HepG2 (cell line): Measurements from ENCODE around the gene SPHK1. TPM values are rescaled to one million over a fixed set of nuclear protein-coding genes. Genes with fewer than 3 reads are reported as not detected.

Experiments
- FOXP1 ChIP-seq, 2 experiments: fragments of 450-650 bp in 1 of 2; IDR thresholded peaks; 2 replicates each; pipeline ENCODE4 v1.6.1; 2017 to 2018; ENCODE audit warnings: antibody characterized with exemption in 1 of 2
- MATR3 ChIP-seq: sonication (generic); formaldehyde crosslinking; IDR thresholded peaks from 2 replicates; pipeline ENCODE4 v1.4.0; 2020; ENCODE audit warnings: missing genetic modification reagents
- NFKBIZ ChIP-seq: IDR thresholded peaks from 2 replicates; pipeline ENCODE4 v1.6.1; 2018; ENCODE audit warnings: missing genetic modification reagents, missing compliant biosample characterization
- PAWR ChIP-seq: sonication (generic); formaldehyde crosslinking; IDR thresholded peaks from 2 replicates; pipeline ENCODE4 v1.4.0; 2020; ENCODE audit warnings: missing genetic modification reagents, mild to moderate bottlenecking, borderline replicate concordance
- POLR2G ChIP-seq: fragments of 200-400 bp; formaldehyde crosslinking; IDR thresholded peaks from 2 replicates; pipeline ENCODE4 v1.6.1; 2018; ENCODE audit warnings: mild to moderate bottlenecking, low read depth, low read length, moderate library complexity
- TMF1 ChIP-seq: sonication (generic); formaldehyde crosslinking; IDR thresholded peaks from 2 replicates; pipeline ENCODE4 v1.8.1; 2022; ENCODE audit warnings: low read depth, missing genetic modification reagents
- ZBTB7B ChIP-seq: sonication (generic); formaldehyde crosslinking; IDR thresholded peaks from 2 replicates; pipeline ENCODE4 v1.4.0; 2020; ENCODE audit warnings: missing genetic modification reagents
- ZNF251 ChIP-seq: sonication (generic); formaldehyde crosslinking; IDR thresholded peaks from 2 replicates; pipeline ENCODE4 v1.9.0; 2021; ENCODE audit warnings: mild to moderate bottlenecking, missing genetic modification reagents
- ZNF337 ChIP-seq: sonication (generic); formaldehyde crosslinking; IDR thresholded peaks from 2 replicates; pipeline ENCODE4 v1.5.1; 2020; ENCODE audit warnings: missing genetic modification reagents, low read depth, mild to moderate bottlenecking, borderline replicate concordance
- ZNF703 ChIP-seq: sonication (generic); formaldehyde crosslinking; IDR thresholded peaks from 2 replicates; pipeline ENCODE4 v1.5.1; 2020; ENCODE audit warnings: missing genetic modification reagents, mild to moderate bottlenecking, moderate library complexity, borderline replicate concordance
- polyA plus RNA-seq, 8 experiments: library from polyadenylated mRNA; depleted of rRNA in 3 of 8; stranded (reverse) in 7 of 8; unstranded in 1 of 8; fragments of >200 nt; fragmentation: Illumina TruSeq in 4 of 8; extraction: Trizol in 4 of 8; gene quantifications; 2 replicates each; pipeline versions ENCODE4 v1.2.1 to v1.2.3, GENCODE V29; 2011 to 2016; ENCODE audit warnings: low read depth in 4 of 8, missing spikeins in 1 of 8, mixed read lengths in 1 of 8; ENCODE audit not compliant: insufficient read depth in 1 of 8
- total RNA-seq, 5 experiments: library from RNA; depleted of rRNA; stranded (reverse); fragments of >200 nt; fragmentation: Illumina TruSeq; extraction: Trizol; gene quantifications; 2 replicates each; pipeline ENCODE4 v1.2.3, GENCODE V29; 2016; ENCODE audit warnings: low read depth in 1 of 5
- TF ChIP-seq, protein P1 (sequence below): sonication (generic); formaldehyde crosslinking; IDR thresholded peaks from 2 replicates; pipeline ENCODE4 v1.5.0; 2020; ENCODE audit warnings: mild to moderate bottlenecking, missing genetic modification reagents
- TF ChIP-seq, protein P2 (sequence below): sonication (generic); formaldehyde crosslinking; IDR thresholded peaks from 2 replicates; pipeline ENCODE4 v1.5.0; 2020; ENCODE audit warnings: mild to moderate bottlenecking, missing genetic modification reagents, borderline replicate concordance
- TF ChIP-seq, protein P3 (sequence below): sonication (generic); formaldehyde crosslinking; IDR thresholded peaks from 2 replicates; pipeline ENCODE4 v1.9.0; 2022; ENCODE audit warnings: missing genetic modification reagents, mild to moderate bottlenecking, borderline replicate concordance
- TF ChIP-seq, protein P4 (sequence below): IDR thresholded peaks from 2 replicates; pipeline ENCODE4 v1.6.1; 2016; ENCODE audit warnings: low read depth, borderline replicate concordance

The SPHK1 gene
- total and polyA plus RNA-seq, 2 of the 13 experiments (the other 11 are each of a cell fraction or from before 2014, with no cell fraction given), result 129 to 160 TPM

DNA sequence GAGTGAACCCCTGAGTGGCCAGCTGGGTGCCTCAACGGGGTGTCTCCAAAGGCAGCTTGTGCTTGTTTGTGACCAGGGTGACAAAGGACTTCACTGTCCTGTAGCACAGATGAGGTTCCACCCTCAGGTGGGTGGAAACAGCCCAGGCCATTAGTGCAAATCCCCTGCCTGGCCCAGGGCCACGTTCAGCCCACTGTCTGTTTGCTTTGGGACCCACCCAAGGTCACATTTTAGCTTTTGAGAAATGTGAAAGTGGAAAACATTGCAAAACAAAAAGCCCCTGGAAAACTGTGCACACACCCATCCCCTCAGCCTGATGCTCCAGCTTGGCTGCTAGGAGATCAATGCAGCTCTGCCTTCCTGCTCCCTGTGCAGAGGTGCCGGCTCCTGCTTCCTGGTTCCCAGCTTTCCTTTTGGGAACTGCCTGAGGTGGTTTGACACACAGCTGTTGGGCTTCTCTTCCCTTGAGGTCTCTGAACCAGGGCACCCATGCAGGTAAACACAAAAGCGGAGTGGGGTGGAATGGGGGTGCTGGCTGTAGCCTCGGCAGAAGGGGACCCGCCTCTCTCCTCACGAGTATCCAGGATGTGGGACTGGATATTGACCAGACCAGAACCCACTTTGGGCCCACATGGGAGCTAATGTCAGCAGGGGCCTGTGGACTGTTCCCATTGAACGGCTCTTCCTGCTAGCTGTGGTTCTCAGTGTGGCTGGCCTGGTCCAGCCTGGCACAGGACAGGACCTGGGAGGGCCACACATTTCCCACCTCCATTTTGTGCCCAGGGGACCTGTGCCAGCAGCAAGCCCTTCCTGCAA is 7.9 kb upstream of the SPHK1 start (continued):
- peak; percentile 57; the same call in 1 of the 2 replicates for TF ChIP-seq NFKBIZ (CRISPR knock-in tag)
- TF ChIP-seq ZBTB7B (CRISPR knock-in tag), result peak; percentile 100
- TF ChIP-seq ZNF337 (CRISPR knock-in tag), result no peak
- TF ChIP-seq PAWR (CRISPR knock-in tag), result no peak
- TF ChIP-seq, protein P1, sequence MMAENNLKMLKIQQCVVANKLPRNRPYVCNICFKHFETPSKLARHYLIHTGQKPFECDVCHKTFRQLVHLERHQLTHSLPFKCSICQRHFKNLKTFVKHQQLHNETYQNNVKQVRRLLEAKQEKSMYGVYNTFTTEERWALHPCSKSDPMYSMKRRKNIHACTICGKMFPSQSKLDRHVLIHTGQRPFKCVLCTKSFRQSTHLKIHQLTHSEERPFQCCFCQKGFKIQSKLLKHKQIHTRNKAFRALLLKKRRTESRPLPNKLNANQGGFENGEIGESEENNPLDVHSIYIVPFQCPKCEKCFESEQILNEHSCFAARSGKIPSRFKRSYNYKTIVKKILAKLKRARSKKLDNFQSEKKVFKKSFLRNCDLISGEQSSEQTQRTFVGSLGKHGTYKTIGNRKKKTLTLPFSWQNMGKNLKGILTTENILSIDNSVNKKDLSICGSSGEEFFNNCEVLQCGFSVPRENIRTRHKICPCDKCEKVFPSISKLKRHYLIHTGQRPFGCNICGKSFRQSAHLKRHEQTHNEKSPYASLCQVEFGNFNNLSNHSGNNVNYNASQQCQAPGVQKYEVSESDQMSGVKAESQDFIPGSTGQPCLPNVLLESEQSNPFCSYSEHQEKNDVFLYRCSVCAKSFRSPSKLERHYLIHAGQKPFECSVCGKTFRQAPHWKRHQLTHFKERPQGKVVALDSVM (CRISPR knock-in tag), result peak; percentile 93
- TF ChIP-seq, protein P2, sequence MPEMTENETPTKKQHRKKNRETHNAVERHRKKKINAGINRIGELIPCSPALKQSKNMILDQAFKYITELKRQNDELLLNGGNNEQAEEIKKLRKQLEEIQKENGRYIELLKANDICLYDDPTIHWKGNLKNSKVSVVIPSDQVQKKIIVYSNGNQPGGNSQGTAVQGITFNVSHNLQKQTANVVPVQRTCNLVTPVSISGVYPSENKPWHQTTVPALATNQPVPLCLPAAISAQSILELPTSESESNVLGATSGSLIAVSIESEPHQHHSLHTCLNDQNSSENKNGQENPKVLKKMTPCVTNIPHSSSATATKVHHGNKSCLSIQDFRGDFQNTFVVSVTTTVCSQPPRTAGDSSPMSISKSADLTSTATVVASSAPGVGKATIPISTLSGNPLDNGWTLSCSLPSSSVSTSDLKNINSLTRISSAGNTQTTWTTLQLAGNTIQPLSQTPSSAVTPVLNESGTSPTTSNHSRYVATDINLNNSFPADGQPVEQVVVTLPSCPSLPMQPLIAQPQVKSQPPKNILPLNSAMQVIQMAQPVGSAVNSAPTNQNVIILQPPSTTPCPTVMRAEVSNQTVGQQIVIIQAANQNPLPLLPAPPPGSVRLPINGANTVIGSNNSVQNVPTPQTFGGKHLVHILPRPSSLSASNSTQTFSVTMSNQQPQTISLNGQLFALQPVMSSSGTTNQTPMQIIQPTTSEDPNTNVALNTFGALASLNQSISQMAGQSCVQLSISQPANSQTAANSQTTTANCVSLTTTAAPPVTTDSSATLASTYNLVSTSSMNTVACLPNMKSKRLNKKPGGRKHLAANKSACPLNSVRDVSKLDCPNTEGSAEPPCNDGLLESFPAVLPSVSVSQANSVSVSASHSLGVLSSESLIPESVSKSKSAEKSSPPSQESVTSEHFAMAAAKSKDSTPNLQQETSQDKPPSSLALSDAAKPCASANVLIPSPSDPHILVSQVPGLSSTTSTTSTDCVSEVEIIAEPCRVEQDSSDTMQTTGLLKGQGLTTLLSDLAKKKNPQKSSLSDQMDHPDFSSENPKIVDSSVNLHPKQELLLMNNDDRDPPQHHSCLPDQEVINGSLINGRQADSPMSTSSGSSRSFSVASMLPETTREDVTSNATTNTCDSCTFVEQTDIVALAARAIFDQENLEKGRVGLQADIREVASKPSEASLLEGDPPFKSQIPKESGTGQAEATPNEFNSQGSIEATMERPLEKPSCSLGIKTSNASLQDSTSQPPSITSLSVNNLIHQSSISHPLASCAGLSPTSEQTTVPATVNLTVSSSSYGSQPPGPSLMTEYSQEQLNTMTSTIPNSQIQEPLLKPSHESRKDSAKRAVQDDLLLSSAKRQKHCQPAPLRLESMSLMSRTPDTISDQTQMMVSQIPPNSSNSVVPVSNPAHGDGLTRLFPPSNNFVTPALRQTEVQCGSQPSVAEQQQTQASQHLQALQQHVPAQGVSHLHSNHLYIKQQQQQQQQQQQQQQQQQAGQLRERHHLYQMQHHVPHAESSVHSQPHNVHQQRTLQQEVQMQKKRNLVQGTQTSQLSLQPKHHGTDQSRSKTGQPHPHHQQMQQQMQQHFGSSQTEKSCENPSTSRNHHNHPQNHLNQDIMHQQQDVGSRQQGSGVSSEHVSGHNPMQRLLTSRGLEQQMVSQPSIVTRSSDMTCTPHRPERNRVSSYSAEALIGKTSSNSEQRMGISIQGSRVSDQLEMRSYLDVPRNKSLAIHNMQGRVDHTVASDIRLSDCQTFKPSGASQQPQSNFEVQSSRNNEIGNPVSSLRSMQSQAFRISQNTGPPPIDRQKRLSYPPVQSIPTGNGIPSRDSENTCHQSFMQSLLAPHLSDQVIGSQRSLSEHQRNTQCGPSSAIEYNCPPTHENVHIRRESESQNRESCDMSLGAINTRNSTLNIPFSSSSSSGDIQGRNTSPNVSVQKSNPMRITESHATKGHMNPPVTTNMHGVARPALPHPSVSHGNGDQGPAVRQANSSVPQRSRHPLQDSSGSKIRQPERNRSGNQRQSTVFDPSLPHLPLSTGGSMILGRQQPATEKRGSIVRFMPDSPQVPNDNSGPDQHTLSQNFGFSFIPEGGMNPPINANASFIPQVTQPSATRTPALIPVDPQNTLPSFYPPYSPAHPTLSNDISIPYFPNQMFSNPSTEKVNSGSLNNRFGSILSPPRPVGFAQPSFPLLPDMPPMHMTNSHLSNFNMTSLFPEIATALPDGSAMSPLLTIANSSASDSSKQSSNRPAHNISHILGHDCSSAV (CRISPR knock-in tag), result 0 out of 2 replicates have a peak, but pooled peaks have one; percentile 44
- TF ChIP-seq, protein P3, sequence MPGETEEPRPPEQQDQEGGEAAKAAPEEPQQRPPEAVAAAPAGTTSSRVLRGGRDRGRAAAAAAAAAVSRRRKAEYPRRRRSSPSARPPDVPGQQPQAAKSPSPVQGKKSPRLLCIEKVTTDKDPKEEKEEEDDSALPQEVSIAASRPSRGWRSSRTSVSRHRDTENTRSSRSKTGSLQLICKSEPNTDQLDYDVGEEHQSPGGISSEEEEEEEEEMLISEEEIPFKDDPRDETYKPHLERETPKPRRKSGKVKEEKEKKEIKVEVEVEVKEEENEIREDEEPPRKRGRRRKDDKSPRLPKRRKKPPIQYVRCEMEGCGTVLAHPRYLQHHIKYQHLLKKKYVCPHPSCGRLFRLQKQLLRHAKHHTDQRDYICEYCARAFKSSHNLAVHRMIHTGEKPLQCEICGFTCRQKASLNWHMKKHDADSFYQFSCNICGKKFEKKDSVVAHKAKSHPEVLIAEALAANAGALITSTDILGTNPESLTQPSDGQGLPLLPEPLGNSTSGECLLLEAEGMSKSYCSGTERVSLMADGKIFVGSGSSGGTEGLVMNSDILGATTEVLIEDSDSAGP, result peak; percentile 78
- TF ChIP-seq TMF1 (CRISPR knock-in tag), result peak; percentile 71; the same call in 1 of the 2 replicates
- TF ChIP-seq, protein P4, sequence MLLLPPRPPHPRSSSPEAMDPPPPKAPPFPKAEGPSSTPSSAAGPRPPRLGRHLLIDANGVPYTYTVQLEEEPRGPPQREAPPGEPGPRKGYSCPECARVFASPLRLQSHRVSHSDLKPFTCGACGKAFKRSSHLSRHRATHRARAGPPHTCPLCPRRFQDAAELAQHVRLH (CRISPR knock-in tag), result peak; percentile 26; the same call in 1 of the 2 replicates
- no peak for TF ChIP-seq FOXP1 (IDR thresholded peaks at IDR 0.05)
- TF ChIP-seq FOXP1 (CRISPR knock-in tag; IDR thresholded peaks at IDR 0.05), result peak; percentile 77; the same call in 1 of the 2 replicates
- no peak for TF ChIP-seq ZNF251 (CRISPR knock-in tag)
- TF ChIP-seq MATR3, result no peak
- TF ChIP-seq ZNF703 (CRISPR knock-in tag), result no peak
- TF ChIP-seq POLR2G, result peak; percentile 92
